ENCODE data around the gene ADAM12. TPM values are rescaled to one million over a fixed set of nuclear protein-coding genes. Genes with fewer than 3 reads are reported as not detected.

The ADAM12 gene
- total and polyA plus RNA-seq, 10 of the 15 experiments (the other 5 are each of a cell fraction or from before 2014, with no cell fraction given) = under 0.01 to 0.62 (median 0.04) TPM; not detected in 5

GRCh38 chr10:126392469-126392868, 4.2 kb upstream of the ADAM12 start:
- Histone ChIP-seq H3K9me3 (replicated peaks; ENCODE audit: control insufficient read depth, insufficient read depth, low read length) (no peaks in the 10 kb centered on the region; the same call in 2 of the 3 replicates), H2AFZ (ENCODE audit: control insufficient read depth, low read depth, low read length) (no peak overlapping the region), H3K79me2 (ENCODE audit: control insufficient read depth, insufficient read depth, low read length) (no peaks in the 10 kb centered on the region), H3K36me3 (ENCODE audit: control insufficient read depth in 2 of 2, insufficient read depth in 2 of 2, low read length in 1 of 2) (no peaks in the 10 kb centered on the region), H3K4me2 (ENCODE audit: control insufficient read depth, insufficient read depth) (no peak overlapping the region), H3K4me1 (ENCODE audit: control insufficient read depth, insufficient read depth, low read length) (no peaks in the 10 kb centered on the region), H4K20me1 (ENCODE audit: control insufficient read depth, insufficient read depth) (no peaks in the 10 kb centered on the region), H3K9ac (ENCODE audit: control insufficient read depth, insufficient read depth, low read length) (no peak overlapping the region), H3K27ac (ENCODE audit: control insufficient read depth, insufficient read depth) (no peak overlapping the region), H3K27me3 (replicated peaks in 1 of 2; ENCODE audit: control insufficient read depth in 2 of 2, insufficient read depth in 2 of 2, low read length in 1 of 2) (no peaks in the 10 kb centered on the region), H3K4me3 (no peak overlapping the region)
- FAIRE-seq (no peak), DNase-seq (ENCODE audit: low read depth, low spot score) (no peak), ATAC-seq (no peak)
- SMC1A ChIA-PET (ENCODE audit: uncharacterized antibody, unreplicated experiment) = no interaction called here
- POLR2A ChIA-PET = no interaction called here
- CTCF ChIA-PET = no interaction called here
- no TSS peak for BruUV-seq (replicated peaks)
- WGBS (ENCODE audit: insufficient coverage, insufficient replicate concordance, low lambda C conversion rate, missing lambda C conversion rate) = 32% methylated on average over 8 of the region's 8 CpGs
- in situ Hi-C loops (cut with MboI) = no loop called here
- RAD21 ChIA-PET (ENCODE audit: unreplicated experiment) = no interaction called here
- TF ChIP-seq HCFC1 (IDR thresholded peaks at IDR 0.05; ENCODE audit: low read length) (no peak), RELA (IDR thresholded peaks at IDR 0.05; ENCODE audit: borderline replicate concordance, partially characterized antibody) (no peak), HDAC6 (IDR thresholded peaks at IDR 0.05; ENCODE audit: unreplicated experiment) (no peak), RBBP5 (conservative IDR thresholded peaks at IDR 0.05) (no peak), SMC3 (IDR thresholded peaks at IDR 0.05; ENCODE audit: borderline replicate concordance, low read length) (no peak), BCL3 (IDR thresholded peaks at IDR 0.05; ENCODE audit: borderline replicate concordance, insufficient read depth, low read depth, low read length, poor library complexity, severe bottlenecking) (no peak), EP300 (IDR thresholded peaks at IDR 0.05; ENCODE audit: borderline replicate concordance in 1 of 2, control insufficient read depth in 1 of 2, low read depth in 2 of 2, low read length in 2 of 2) (no peak), NKRF (conservative IDR thresholded peaks at IDR 0.05) (no peak), RUNX3 (IDR thresholded peaks at IDR 0.05; ENCODE audit: low read length) (no peak), SREBF2 (IDR thresholded peaks at IDR 0.05; ENCODE audit: low read length) (no peak), SUPT20H (IDR thresholded peaks at IDR 0.05; ENCODE audit: borderline replicate concordance, control insufficient read depth, low read depth, low read length) (no peak), CBFB (IDR thresholded peaks at IDR 0.05; ENCODE audit: low read depth) (no peak), USF2 (IDR thresholded peaks at IDR 0.05; ENCODE audit: borderline replicate concordance, low read depth, low read length) (no peak), TCF7 (IDR thresholded peaks at IDR 0.05; ENCODE audit: borderline replicate concordance) (no peak), POLR2AphosphoS2 (IDR thresholded peaks at IDR 0.05; ENCODE audit: low read depth, low read length) (no peak), SP1 (IDR thresholded peaks at IDR 0.05; ENCODE audit: low read depth, low read length) (no peak), CHD4 (IDR thresholded peaks at IDR 0.05) (no peak)
- TF ChIP-seq, protein P1, sequence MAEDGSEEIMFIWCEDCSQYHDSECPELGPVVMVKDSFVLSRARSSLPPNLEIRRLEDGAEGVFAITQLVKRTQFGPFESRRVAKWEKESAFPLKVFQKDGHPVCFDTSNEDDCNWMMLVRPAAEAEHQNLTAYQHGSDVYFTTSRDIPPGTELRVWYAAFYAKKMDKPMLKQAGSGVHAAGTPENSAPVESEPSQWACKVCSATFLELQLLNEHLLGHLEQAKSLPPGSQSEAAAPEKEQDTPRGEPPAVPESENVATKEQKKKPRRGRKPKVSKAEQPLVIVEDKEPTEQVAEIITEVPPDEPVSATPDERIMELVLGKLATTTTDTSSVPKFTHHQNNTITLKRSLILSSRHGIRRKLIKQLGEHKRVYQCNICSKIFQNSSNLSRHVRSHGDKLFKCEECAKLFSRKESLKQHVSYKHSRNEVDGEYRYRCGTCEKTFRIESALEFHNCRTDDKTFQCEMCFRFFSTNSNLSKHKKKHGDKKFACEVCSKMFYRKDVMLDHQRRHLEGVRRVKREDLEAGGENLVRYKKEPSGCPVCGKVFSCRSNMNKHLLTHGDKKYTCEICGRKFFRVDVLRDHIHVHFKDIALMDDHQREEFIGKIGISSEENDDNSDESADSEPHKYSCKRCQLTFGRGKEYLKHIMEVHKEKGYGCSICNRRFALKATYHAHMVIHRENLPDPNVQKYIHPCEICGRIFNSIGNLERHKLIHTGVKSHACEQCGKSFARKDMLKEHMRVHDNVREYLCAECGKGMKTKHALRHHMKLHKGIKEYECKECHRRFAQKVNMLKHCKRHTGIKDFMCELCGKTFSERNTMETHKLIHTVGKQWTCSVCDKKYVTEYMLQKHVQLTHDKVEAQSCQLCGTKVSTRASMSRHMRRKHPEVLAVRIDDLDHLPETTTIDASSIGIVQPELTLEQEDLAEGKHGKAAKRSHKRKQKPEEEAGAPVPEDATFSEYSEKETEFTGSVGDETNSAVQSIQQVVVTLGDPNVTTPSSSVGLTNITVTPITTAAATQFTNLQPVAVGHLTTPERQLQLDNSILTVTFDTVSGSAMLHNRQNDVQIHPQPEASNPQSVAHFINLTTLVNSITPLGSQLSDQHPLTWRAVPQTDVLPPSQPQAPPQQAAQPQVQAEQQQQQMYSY (CRISPR knock-in tag; IDR thresholded peaks at IDR 0.05) = no peak
- intact Hi-C loops (cut with micrococcal nuclease; ENCODE audit: unreplicated experiment) = no loop called here

All from GM12878 (cell line).